ENCODE measurements around the gene PSKH1.
"Not testable (repeated sequence)": the region's sequence is repeated elsewhere in the genome, so short reads cannot be mapped to it uniquely, and the experiment has no call there.

Gene PSKH1

DNA sequence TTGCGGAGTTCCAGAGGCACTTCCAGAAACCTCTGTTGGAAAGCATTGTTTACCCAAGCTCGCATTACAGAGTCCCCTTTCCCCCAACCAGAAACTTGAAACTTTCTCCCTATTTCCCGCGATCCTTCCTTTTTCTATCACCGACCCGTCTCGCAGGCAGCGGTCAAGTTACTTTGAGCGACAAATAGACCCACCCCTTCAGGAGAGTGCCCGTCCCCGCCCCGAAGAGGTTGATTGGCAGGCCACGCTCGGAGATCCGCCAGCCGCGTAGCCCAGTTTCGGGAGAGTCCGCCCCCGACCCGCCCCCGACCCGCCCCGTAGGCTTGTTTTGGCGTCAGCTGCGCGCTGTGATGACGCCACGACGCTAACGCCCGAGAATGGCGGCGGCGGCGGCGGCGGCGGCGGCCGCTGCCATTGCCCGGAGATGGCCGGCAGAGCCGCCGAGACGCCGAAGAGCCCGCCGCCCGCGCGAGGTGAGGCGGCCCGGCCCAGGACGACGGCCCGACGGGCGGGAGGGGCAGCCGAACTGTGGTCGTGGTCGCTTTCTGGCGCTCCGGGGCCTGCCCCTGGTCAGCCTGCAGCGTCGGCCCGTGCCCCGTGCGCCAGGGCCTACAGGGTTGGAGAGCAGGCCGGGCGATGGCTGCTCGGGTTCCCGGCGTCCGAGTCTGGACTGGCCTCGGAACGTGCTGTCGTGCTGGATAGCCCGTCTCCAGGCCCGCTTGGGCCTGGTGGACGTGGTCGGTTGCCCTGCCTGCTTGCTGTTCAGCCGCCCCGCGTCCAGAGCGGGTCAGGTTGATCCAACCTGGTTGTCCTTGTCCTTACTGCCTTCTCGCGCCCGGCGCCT, at the start of gene PSKH1:
Gene PSKH1, plus strand, starts transcription at position 356 of the 844 bp plus-strand sequence. CDS start 15,496 bp downstream, outside the sequence.
- FAIRE-seq = peak; percentile 80

GRCh38 chr16:67843343-67843765, 49.7 kb upstream of the PSKH1 start:
- FAIRE-seq = no peak

DNA sequence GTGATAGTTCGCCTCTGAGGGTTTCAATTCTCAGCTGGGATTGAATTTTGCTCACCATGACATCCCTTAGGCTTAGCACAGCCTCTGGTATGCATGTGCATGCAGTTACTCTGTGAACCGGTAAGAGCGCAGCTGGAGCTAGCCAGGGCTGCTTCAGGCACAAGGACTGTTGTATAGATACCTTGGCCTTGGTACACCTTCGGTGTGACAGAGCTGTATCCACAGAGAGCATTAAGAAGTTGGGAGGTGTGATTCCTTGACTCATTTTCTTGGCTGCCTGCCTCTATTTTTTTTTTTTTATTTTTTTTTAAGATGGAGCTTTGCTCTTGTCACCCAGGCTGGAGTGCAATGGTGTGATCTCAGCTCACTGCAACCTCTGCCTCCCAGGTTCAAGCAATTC, 48.6 kb upstream of the PSKH1 start:
- FAIRE-seq = no peak

DNA sequence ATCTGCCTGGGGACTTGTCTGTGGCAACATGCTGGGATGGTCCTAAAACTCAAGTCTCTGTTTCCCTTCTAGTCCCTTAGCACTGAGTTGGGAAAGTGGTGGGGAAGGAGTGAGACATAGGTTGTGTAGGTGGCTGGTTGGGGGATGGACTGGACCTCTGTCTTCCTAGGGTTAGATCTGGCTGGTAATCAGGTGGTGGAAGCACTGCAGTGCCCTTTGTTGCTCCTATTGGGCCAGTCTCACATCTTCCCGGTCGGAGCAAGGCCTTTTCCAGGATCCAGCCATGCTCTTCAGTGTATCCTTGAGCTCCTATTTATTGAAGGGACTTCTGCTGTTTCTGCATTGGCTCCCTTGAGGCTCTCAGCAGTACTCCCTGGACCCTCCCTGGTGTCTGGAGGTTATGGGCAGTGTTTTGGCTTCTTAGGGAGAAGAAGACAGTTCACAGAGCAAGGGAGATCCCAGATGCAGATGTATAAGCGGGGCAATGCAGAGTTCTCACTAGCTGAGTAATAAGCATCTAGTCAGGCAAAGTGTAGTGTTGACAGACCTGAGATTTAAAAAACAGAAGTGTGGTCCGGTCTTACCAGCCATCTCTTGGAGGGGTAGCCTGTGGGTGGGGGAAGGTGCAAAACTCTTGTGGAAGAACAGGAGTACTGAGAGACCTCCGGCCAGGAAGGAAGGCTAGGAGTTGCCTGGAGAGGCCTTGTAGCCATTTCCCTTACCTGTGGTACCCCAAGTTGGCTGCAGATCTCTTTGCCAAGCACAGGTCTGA, 47.6 kb upstream of the PSKH1 start:
- FAIRE-seq = no peak

GRCh38 chr16:67846063-67846319, 47.1 kb upstream of the PSKH1 start:
- FAIRE-seq = no peak

GRCh38 chr16:67846320-67847063, 46.6 kb upstream of the PSKH1 start, which contains the start of gene NUTF2:
Gene NUTF2, plus strand, starts transcription at chr16:67846933. Its CDS starts 18,198 bp downstream, at chr16:67865131.
- FAIRE-seq = peak; percentile 95

GRCh38 chr16:67847064-67847861, 45.8 kb upstream of the PSKH1 start, which contains the start of gene CENPT:
Gene CENPT, minus strand, starts transcription at chr16:67847693. Its CDS starts 13,834 bp downstream, at chr16:67833859.
- no peak for FAIRE-seq

- FAIRE-seq = no peak
Measured at GRCh38 chr16:67848118-67848517, 44.9 kb upstream of the PSKH1 start.

DNA sequence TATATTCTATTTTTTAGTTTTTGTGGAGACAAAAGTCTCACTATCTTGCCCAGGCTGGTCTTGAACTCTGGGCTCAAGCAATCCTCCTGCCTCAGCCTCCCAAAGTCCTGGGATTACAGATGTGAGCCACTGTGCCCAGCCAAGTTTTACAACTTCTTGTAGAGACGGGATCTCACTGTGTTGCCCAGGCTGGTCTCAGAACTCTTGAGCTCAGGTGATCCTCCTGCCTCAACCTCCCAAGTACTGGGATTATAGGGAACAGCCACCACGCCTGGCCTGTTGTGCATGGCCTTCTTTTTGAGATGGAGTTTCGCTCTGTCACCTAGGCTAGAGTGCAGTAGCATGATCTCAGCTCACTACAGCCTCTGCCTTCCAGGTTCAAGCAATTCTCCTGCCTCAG, 39.4 kb upstream of the PSKH1 start:
- FAIRE-seq = no peak

- no peak for FAIRE-seq
Measured at GRCh38 chr16:67855789-67856188, 37.3 kb upstream of the PSKH1 start.

DNA sequence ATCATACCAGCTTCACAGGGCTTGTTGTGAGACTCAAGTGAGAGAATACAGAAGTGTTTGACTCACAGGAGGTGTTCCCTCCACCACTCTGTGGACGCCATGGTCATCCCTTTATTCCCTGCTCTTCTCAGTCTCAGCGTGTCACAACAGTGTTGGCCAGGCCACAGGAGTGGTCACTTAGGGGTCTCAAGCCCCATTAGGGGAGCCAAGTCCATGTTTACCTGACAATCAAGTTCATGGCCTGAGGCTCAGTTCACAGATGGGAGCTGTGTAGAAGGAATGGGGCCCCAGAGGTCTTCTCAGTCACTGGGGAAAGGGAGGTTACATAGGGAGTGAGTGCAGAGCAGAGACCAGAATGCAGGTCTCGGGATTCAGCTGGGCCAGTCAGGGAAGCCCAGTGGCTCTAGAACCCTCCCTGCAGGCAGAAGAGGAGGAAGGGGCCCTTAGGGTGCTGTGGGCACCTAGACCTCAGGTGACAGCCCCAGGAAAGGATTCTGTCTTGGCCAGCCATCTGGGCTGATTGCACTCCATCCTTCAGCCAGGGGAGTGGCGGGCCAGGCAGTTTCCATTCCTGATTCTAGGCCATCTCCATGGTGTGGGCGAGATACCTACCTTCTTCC, 36.0 kb upstream of the PSKH1 start:
- FAIRE-seq = no peak

- no peak for FAIRE-seq
Measured at GRCh38 chr16:67857547-67858233, 35.4 kb upstream of the PSKH1 start.

- FAIRE-seq = no peak
Measured at GRCh38 chr16:67858500-67858899, 34.6 kb upstream of the PSKH1 start.

DNA sequence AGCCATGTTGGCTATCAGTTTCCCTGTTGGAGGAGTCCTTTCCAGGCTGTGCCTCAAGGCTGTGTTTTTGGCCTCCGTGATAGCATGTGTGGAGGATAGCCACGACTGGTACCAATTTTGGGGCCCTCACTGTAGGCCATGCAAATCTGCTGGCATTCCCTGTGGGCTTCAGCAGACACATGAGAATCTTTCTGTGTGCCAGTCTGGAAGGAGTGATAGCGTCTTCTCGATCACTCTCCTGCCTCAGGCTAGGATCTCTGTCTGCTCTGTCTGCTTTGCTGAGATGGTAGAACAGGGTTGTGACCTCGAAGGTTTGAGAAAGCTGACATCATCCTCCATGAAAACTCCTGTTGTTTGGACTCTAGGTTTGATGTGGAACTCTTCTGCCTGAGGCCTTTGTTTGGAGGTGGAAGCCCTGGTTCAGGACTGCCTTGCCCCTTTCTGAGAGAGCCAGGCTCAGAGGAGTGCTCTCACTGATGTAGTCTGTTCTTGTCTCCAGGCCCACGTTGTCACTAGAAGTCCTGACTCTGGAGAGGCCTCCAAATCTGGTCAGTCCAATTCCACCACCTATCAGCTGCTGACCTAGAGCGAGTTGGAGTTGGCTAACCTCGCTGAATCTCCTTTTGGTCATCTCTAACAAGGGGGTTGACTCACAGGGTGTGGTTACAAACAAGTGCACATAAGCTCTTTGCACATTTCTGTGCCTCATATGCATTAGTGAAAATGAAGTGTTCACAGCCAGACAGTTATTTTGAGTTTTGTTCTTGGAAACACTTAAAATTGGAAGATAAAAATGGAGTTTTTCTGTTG, 32.3 kb upstream of the PSKH1 start:
- no peak for FAIRE-seq

GRCh38 chr16:67861877-67862276, 31.2 kb upstream of the PSKH1 start:
- FAIRE-seq = no peak

DNA sequence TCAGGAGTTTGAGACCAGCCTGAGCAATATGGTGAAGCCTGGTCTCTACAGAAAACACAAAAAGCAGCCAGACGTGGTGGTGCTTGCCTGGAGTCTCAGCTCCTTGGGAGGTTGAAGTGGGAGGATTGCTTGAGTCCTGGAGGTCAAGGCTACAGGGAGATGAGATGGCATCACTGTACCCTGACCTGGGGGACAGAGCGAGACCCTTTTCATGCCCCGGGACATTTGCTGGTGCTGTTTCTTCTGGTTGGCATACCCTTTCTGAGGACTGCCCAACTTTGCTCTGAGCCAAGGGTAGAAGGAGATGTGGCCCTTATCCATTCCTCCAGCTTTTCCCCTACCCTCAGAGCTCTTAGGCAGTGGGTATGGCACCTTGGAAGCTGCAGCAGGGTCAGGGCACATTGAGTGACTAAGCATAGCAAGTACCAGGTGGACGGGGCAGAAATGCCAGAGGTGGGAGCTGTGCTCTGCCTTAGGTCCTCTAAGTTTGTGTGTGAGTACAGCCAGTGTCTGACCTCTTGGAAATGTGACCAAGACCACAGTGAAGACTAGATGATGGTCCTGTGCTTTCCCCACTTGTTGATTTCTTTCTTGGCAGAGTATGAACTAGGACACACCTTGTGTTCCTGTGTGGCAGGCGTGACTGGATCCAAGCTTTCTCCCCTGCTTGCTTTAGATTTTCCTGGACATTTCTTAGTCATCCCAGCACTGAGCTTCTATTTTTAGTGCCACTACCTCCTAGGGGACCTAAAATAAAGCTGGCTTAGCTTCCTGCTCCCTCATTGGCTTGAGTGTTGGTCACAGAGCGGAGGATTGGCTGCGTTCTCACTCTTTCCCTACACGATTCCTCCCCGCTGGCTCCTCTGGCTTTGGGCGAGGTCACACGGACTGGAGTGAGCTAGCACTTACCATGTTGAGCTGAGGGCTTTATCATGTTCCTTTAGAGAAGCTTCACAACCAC, 30.2 kb upstream of the PSKH1 start:
- no peak for FAIRE-seq

DNA sequence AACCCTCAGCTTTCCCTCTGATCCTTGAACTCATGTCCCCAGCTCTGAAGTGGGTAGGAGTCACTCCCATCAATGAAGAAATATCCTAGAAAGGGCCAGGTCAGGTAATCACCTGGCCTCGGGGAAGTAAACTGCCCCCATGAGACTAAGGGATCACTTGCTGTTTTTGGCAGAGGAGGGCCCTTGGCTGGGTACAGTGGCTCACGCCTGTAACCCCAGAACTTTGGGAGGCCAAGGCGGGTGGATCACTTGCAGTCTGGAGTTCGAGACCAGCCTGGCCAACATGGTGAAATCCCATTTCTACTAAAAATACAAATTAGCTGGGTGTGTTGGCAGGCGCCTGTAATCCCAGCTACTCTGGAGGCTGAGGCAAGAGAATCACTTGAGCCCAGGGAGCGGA, 29.0 kb upstream of the PSKH1 start:
- not testable (repeated sequence) for FAIRE-seq

- no peak for FAIRE-seq
Measured at GRCh38 chr16:67864594-67864993, 28.5 kb upstream of the PSKH1 start.

DNA sequence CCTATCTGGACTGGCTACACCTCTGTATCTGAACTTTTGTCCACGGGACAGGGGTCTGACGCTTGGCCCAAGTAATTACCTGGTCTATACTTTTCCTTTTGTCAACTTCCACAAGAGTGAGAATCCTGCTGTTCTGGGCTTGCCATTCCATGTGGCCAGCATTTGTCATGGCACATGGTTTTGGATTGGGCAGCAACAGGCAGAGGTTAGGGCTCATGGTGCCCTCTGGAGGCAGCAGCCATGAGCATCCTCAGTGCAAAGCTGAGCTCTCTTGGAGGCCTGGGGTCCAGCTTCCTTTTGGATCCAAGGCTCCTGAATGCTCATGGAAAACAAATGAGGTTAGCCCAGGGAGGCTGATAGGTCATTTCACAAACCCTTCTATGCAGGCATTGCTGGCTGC, 27.7 kb upstream of the PSKH1 start:
- FAIRE-seq = no peak

Data from G401.6 (cell line).